VCaP (cell line): ENCODE results near the gene RSRC1.
A peak's percentile ranks its signal among the peaks of the same experiment; 100 is the strongest.
"Not testable (repeated sequence)": the region's sequence is repeated elsewhere in the genome, so short reads cannot be mapped to it uniquely, and the experiment has no call there.

Source experiments
- H3K27ac ChIP-seq: fragments of 450-650 bp; 2 replicates; pipeline ENCODE4 v1.5.1; 2017
- CTCF ChIP-seq: fragments of 450-650 bp; conservative IDR thresholded peaks from 2 replicates; pipeline ENCODE4 v1.5.1; 2017; ENCODE audit warnings: mild to moderate bottlenecking, moderate library complexity

RSRC1 gene

DNA sequence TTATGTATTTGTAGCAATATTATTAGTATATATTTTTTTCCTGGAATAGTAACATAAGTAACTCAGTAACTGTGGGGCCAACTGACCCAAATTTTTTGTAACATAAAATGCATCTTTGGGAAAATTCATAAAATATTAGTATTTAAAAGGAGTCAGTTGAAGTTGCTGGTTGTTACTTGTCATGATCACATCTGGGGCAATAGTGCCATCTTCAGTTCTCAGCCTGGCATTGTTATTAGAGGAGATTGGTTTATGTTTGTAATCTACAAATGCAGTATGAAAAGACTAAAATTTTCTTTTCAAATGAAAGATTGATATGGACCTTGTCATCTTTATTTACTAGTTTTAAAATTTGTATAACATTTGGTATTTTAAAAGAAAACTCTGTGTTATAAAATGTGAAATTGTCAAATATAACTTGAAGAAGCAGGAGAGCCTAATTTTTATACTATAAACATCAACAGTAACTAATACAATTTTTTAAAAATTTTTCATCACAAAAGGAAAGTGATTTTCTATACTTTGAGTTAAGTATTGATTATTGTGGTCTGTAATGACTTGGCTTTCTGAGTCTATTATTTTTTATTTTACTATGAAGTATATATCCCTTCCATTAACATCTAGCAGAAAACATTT, 422.3 kb downstream of the RSRC1 start:
- H3K27ac ChIP-seq = no peak overlapping the region
- TF ChIP-seq CTCF = peak; percentile 88

GRCh38 chr3:158535918-158536317, 426.0 kb downstream of the RSRC1 start:
- no peak for TF ChIP-seq CTCF

GRCh38 chr3:158539414-158540014, 429.6 kb downstream of the RSRC1 start:
- TF ChIP-seq CTCF = peak; percentile 73
- no peak overlapping the region for H3K27ac ChIP-seq

More at GRCh38 chr3:158535918-158536317, 426.0 kb downstream of the RSRC1 start:
- H3K27ac ChIP-seq = no peak overlapping the region

DNA sequence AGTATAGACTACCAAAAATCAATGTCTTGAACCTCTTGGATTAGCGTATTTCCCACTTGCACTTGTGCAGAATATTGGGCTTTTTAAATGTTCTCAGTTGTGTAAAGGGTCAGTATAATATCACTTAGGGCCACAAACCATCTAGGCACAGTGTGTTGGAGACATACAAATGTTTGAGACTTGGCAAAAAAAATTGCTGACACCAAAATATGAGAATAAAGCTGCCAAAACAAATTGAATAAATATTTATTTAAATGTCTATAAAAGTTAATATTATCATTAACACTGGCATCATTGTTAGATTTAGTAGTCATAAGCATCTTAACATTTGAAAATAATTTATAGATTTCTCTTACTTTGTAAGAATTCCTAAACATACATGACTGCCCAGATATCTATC, 430.2 kb downstream of the RSRC1 start:
- H3K27ac ChIP-seq = no peak overlapping the region
- no peak for TF ChIP-seq CTCF

DNA sequence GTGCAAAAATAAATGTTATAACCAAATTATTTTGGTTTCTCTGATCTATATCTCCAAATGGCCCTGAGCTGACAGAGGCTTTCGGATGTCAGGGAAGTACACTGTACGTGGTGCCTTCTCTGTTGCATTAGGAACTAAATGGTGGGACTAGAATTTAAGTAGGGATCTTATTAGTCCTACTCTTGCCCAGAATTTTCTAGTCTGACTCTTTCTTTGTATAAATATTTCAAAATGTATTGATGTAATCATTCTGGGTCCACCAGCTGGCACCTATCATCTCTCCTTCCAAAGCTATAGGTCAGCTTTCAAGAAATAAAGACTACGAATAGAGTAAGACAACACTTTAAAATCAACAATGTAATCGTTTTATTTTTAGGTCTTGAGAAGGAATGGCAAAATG, 438.8 kb downstream of the RSRC1 start:
- H3K27ac ChIP-seq = no peak overlapping the region
- TF ChIP-seq CTCF = no peak

GRCh38 chr3:158549938-158550337, 440.0 kb downstream of the RSRC1 start:
- H3K27ac ChIP-seq = not testable (repeated sequence)

- no peak overlapping the region for H3K27ac ChIP-seq
- no peak for TF ChIP-seq CTCF
Measured at GRCh38 chr3:158552124-158552523, 442.2 kb downstream of the RSRC1 start.

DNA sequence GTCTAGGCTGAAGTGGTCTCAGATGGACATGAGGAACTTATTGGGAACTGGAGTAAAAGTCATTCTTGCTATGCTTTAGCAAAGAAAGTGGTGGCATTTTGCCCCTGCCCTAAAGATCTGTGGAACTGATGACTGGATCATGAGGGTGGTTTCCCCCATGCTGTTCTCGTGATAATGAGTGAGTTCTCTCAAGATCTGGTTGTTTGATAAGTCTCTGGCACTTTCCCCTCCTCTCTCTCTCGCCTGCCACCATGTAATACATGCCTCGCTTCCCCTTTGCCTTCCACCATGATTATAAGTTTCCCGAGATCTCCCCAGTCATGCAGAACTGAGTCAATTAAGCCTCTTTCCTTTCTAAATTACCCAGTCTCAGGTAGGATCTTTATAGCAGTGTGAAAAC, 449.6 kb downstream of the RSRC1 start:
- no peak for TF ChIP-seq CTCF
- H3K27ac ChIP-seq = no peak overlapping the region
